ENCODE data around the gene ASIP. TPM values are rescaled to one million over a fixed set of nuclear protein-coding genes. Genes with fewer than 3 reads are reported as not detected.

ASIP gene
- total and polyA plus RNA-seq, 2 of the 4 experiments (the other 2 are of a cell fraction): not detected

GRCh38 chr20:34302723-34303533 lies 61.7 kb downstream of the ASIP start, which contains the start of gene AHCY (continued):
- TF ChIP-seq CTCF (conservative IDR thresholded peaks at IDR 0.05; ENCODE audit: low read depth, low read length) (no peak), RCOR1 (IDR thresholded peaks at IDR 0.05; ENCODE audit: insufficient replicate concordance, low read length) (no peak)
